Measurements from ENCODE around the gene ING4.
"Not testable (repeated sequence)": the region's sequence is repeated elsewhere in the genome, so short reads cannot be mapped to it uniquely, and the experiment has no call there.

ING4 gene

DNA sequence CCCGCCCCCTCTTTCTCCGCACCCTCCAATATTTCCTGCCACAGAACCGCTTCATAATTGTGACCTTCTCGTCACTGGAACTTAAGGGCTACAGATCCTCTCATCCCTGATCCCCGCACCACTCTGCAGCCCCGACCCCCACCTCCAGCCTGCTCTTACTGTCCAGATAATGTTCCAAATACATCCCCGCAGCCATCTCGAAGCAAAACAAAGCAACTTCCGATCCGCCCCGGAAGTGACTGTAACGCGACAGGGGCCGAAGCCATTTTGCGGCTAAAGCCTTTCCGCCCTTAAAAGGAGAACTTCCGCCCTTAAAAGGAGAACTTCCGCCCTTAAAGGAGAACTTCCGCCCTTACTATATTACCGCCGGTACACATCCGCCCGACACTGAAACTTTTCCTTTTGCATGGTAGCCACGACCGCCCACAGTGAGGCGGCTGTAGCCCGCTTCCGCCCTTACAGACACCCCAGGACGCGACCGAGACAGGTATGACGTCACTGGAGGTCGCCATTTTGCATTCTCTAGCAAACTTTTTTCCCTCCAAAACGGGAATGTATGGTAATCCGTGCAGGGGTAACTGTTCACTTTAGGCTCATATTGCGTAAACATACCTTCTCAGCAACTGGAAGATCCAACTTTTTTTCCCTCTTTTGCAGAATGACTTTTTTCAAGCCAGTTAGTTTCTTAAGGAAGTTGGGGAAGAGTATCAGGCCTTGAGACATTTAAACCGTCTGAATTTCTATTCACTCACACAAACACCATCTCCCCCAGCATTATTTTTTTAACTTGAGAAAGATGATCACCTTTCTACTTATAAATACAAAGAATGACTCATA lies at the start of gene ING4:
ING4 (minus strand) TSS at position 214 of the 837 bp plus-strand sequence; CDS start at position 196, 18 bp downstream.
- peak; percentile 95 for DNase-seq

DNA sequence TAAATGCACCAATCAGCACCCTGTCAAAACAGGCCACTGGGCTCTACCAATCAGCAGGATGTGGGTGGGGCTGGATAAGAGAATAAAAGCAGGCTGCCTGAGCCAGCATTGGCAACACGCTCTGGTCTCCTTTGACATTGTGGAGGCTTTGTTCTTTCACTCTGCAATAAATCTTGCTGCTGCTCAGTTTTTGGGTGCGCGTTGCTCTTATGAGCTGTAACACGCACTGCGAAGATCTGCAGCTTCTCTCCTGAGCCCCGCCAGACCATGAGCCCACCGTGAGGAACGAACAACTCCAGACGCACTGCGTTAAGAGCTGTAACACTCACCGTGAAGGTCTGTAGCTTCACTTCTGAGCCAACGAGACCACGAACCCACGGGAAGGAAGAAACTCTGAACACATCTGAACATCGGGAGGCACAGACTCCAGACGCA lies 46.1 kb upstream of the ING4 start:
- no peak for DNase-seq

DNA sequence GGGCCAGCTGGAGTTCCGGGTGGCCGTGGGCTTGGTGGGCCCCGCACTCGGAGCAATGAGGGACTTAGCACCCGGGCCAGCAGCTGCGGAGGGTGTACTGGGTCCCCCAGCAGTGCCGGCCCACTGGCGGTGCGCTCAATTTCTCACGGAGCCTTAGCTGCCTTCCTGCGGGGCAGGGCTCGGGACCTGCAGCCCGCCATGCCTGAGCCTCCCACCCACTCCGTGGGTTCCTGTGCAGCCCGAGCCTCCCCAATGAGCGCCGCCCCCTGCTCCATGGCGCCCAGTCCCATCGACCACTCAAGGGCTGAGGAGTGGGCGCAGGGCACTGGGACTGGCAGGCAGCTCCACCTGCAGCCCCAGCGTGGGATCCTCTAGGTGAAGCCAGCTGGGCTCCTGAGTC lies 45.4 kb upstream of the ING4 start:
- DNase-seq: not testable (repeated sequence)

DNA sequence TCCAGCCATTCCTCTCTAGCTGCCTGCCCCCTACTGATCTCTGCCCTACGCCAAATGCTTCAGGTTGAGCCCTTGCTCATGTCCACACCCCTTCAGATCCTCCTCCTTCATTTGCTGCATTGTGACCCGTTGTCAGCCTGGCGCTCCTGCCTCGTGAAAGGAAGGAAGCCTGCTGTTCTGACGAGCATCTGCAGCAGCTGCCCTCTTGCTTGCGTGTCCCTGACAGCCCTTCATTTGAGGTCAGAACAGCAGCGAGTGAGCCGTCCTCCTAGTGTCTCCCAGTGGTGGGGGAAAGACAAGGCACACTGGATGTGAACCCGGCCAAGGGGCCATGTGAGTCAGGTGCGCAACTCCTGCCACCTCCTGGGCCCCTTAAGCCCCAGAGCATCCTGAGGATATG lies 40.7 kb upstream of the ING4 start:
- no peak for DNase-seq

DNA sequence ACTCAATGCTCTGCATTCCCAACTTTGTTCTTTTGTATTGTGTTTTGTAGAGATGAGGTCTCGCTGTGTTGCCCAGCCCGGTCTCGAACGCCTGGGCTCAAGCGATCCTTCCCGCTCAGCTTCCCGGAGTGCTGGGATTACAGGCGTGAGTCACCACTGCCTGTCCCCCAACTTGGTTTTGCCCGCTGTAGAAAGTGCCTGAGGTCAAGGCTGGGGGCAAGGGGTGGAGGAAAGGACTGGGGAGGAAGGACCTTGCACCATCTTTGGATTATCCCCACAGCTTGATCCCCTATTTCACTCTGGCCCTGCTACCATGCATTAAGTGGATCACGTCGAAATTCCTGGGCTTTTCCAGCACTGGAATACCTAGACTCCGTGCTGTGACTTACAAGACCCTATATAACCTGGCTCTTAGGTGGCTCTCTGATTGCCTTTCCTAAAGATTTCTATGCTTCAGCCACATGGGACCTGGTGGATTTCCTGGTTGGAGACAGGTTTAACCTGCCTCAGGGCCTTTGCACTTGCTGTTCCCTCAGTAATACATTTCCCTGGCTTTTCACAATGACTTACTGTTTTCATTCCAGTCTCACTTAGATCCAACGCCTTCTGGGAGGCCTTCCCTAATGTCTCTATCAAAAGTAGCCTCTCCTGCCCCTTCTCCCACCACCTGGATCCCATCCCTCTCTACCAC lies 38.3 kb upstream of the ING4 start:
- DNase-seq: no peak

DNA sequence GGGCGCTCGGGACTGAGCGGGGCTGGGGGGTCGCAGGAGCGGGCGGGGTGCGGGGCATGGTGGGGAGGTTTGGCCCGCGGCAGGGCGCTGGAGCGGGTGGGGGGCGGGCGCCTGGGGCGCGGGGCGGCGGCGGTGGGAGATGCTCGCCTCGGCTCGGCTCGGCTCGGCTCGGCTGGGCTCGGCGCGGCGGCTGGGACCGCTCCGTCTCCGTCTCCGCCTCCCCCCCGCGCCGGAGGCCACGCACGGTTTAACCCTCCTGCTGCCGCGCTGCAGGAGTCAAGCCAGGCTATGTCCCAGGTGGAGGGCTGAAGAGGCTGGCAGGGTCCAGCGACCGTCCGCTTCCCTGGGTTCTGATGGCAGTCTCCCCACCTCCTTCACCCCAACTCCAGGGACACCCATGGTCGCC lies 37.7 kb upstream of the ING4 start, which contains the start of gene PIANP:
PIANP (minus strand) TSS at position 170 of the 406 bp plus-strand sequence. CDS start 2,754 bp downstream, outside the sequence.
- no peak for DNase-seq

DNA sequence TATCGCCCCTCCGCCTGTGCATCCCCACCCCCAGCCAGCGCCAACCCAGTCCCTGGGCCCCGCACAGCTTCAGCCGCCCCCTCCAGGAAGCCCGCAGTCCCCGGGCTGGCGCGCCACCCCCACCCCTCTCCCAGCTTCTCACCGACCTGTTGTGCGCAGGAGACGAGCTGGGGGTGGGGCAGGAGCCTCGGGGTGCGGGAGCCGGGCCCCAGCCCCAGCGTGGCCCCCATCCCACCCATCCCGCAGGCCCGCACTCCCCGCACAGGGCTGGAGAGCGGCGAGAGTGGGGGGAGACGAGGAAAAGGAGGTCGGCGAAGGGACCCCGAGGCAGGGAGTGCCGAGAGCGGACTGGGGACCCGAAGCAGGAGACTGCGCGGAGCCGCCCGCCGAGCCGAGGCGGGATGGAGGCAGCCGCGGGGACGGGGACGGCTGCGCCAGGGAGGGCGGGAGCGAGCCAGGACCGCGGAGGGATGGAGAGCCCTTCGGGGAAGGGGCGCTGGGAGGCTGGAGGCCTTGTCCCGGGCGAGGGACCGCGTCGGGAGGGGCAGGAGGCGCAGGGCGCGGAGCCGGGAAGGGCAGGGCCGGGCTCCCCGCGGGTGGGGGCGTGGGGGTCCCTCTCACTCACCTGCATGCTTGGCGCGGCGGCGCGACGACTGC lies 37.2 kb upstream of the ING4 start:
- DNase-seq: peak; percentile 9

DNA sequence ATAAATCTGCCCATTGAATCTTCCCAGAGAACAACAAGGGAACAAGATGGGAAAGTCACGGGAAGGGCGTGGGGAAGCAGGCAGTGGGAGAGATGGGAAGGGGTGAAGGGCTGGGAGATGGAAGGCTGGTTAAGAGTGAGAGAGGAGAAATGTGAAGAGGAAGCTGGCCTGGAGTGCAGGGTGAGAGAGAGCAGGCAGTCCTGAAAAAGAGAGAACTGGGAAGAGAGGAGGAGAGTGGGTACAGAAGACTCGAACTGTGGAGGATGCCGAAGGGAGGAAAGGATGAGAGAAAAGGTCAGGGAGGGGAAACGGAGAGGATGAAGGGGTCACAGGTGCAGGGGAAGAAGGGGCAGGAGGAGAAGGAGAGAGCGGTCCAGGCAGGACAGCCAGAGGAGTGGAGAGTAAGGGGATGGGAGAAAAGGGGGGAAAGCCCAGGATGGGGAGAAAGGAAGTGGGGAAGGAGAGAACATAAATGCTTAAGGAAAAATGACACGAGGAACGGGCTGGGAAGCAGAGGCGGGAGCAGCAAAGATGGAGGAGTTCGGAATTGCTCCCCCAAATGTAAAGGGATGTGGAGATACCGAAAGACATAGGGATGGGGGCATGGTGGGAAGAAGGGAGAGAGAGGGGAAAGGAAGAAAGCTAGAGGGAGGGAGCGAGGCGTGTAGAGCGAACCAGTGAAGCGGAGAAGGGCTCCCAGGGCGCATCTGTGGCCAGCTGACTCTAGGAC lies 36.5 kb upstream of the ING4 start:
- DNase-seq: no peak

DNA sequence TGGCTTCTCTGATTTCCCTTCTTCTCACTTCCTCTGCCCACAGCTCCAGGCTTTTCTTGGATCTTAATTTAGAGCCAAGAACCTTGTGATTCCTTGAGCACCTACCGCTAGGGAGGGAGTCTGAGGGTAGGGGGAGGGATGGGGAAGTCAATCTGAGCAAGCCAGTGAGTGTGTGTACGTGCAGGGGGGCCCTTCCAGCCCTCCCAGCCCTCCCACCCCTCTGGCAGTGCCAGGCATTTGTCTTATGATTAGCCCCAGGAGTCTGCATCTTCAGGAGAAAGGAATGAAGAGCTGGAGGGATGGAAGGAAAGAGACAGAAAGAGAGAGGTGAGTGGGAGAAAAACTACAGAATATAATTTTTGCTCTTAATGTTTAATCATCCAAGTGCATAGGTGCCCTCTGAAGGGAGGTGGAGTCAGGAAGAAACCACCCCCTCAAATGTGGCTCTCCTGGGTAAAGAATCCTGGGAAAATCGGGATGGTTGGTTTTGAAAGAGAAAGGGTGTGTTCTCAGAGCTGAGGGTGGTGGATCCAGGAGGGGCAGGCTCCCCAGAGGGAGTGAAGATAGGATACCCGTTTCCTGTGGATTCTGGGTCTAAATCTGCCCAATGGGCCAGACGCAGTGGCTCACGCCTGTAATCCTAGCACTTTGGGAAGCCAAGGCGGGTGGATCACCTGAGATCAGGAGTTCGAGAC lies 35.6 kb upstream of the ING4 start:
- no peak for DNase-seq

DNA sequence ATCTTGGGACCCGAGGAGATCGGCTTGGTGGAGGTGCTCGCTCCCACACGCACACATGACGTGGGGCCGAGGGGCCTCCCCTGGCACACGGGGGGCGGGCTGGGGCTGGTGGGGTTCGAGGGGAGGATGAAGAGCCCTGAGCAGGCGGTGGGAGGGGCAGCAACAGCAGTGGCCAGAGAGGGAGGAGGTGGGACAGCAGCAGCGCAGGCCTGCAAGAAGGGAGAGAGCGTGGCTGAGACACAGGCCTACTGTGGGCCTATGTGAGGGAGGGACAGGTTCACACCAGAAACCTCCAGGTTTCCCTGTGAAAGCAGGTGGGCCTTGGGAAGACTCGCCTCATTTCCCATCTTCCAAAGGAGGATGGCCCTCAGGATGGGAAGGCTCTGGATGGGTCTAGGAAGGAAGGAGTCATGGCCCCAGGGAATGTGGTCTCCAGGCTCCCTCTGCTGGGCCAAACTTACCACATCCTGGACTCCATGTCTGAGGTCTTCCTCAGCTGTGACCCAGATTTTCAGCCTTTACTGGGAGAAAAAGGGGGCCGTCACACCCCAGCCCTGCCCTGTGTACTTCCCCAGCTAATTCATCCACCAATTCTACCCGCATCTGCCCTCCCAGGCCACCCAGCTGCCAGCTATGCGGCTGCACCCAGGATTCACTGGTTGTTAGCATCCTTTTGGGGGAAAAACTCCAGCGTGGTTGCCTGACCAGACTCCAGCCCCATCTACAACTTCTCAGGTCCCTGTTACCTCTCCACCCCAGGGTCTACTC lies 34.8 kb upstream of the ING4 start:
- DNase-seq: no peak

DNA sequence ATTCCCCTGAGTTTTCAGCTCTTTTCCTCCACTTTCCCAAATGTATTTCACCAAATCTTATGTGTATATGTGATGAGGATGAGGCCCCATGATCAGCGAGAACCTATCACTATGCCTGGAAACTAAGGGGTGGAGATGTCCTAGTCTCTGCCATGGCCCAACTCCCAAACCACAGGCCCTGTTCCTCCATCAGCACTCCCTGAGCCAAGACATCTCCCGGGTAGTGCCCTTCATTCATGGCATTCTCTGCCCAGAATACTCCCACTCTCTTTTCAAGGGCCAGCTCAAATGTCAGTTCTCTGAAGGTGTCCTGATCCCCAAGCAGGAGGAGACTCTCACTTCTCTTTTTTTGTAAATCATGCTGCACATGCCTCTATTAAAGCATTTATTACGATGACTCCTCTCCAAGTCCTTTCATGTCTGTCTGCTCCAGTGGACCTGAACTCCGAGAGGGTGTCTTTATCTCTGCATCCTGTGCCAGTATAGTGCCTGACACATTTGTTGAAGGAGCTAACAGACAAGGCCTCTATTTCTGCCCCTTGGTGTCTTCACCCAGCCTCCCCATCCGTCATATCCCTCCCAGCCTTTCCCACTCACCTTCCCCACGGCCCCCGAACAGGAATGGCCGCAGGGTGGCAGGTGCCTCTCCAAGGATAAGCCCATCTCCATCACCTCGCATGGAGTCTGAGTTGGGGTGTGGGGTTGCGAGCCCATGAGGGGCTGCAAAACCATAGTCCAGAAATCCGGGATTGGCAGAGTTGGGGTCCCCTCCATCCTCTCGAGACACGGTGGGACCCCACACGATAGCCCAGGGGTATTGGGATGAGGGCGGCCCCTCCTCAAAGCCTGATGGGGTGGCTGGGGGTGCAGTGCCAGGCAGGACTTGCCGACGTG lies 34.0 kb upstream of the ING4 start:
- DNase-seq: no peak

DNA sequence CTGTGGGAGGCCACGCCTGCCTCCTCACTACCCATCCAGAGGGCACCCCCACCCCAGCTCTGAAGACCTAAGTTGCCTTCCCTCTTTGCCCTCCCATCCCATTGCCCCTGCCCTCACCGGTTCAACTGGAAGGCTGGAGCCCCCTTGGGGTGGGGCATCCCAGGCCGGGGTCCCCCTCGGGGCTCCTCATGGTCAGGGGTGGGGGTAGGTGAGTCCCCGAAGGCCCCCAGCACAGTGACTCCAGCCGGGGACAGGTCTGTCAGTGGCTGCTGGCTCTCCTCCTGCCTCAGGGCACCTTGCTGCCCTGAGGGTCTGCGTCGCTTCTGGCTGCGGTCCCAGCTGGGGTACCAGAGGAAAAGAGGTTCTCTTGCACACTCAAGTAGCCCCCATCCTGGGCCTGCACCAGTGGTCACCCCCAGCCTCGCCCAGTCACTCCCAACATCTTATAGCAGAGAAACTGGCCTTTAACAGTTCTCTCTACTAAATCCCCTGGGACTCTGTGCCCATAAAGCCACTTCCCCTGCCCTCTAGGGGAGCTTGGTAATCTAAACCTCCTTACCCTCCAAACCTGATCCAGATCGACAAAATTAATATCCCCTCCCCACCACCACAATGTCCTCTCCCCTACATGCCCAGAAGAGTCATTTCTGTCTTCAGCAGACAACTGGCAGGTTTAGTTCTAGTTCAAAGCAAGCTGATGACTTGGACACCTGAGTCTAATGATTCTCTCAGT lies 32.6 kb upstream of the ING4 start:
- DNase-seq: no peak

DNA sequence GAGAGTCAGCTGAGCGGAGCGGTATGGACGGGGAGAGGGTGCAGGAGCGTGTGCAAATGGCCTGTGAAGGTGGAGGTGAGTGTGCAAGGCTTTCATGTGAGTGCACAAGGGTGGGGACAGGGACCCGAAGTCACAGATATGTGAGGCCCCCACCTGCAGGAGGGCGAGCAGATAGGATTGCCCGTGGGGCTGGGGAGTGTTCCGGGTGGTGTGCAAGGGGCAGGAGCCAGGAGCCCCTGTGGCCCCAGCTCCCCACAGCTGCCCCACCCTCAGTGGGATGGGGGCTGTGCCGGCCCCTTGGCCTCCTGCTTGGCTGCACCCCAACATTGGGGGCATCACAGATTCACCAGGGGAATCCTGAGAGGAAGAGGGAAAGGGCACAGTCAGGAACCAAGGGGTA lies 31.8 kb upstream of the ING4 start:
- no peak for DNase-seq

DNA sequence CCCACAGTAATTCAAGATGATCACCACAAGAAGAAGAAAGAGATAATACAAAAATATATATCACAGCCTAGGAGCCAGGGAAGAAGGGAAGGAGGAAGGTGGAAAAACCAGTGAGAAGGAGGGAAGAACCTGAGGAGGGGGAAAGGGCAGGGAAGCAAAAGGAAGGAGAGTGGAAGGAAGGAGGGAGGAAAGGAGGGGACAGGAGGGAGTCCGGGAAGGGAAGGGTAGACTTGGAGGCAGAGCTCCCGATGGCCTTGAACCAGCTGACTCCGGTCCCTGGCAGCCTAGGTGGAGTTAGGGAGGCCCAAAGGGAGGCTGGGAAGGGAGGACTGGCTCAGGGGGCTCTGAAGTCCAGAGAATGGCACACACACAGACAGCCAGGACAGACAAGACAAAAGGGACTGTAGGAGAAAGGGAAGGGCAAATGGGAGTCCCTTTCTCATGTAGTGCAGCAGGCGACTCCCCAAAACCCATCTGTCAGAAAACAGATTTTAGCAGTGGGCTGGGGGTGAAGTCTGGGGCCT lies 31.0 kb upstream of the ING4 start:
- no peak for DNase-seq

DNA sequence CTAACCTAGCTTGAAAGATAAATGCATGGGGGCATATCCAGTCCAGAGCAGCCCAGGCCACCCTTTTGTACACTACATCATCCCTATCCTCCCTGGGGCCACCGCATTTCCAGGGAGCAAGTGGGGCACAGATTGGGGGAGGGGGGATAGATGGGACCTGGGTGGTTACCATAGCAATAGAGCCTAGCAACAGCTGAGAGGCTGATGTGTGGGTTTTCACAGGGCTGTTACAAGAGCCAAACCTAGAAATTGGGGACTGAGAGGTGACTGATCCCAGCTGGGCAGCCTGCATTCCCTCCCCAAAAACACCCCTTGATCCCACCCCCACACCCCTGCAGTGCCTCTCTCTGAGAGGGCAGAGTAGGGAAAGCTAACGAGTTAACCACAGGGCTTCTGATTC lies 30.0 kb upstream of the ING4 start:
- DNase-seq: no peak

DNA sequence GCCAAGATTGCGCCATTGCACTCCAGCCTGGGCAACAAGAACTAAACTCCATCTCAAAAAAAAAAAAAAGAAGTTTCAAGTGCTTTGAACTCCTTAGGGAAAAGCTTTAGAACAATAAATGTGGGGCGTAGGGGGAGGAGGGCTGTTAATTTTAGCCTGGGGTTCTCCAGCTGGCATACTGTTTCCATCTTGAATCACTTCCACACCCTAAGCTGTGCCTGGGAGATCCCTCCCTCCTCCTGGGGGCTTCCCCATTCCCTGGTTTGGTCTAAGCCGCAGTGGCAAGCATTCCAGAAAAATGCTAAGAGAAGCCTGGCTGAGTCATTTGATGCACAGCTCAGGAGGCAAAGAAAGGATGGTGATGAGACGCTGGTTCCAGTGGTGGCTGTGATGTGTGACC lies 28.6 kb upstream of the ING4 start:
- no peak for DNase-seq

DNA sequence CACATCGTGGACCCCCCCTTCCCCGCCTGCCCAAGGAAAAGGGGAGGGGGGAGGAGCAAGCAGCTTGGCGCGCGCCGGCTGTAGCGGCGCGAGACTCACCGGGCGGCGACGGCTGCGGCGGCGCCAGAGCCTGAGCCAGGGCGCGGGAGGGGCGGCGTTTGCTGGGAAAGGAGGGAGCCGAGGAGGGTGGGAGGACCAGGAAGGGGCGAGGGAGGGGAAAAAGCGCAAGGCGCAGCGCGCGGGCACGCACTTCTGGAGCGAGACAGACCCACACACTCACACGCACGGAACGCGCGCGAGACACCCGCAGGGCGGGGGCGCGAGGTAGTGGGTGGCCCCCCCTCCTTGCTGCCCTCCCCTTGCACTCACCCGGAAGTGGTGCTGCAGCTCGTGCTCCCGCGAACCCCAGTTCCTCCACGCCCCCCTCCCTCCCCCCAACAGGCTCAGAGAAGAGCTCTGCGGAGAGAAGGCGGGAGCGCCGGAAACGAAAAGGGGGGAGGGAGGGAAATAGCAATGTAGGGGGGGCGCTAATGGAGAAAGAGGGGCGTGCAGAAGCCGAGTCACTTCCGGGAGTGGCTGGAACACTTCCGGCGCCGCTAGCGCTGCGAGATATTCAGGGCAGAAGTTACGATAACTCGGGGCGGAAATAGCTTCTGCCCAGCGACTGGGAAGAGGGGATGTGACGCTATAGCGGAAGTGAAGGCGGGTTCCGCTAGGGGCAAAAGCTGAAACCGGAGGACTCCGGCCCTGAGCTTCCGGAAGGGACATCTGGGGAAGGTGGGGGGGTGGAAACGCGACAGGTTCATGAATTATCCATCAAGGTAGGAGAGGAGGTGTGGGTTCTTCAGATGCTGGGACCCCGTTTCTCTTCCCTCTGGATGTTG lies 26.3 kb upstream of the ING4 start, which contains the start of gene ZNF384:
ZNF384 (minus strand) TSS at position 377 of the 884 bp plus-strand sequence. CDS start 9,855 bp downstream, outside the sequence.
- DNase-seq: peak; percentile 92

DNA sequence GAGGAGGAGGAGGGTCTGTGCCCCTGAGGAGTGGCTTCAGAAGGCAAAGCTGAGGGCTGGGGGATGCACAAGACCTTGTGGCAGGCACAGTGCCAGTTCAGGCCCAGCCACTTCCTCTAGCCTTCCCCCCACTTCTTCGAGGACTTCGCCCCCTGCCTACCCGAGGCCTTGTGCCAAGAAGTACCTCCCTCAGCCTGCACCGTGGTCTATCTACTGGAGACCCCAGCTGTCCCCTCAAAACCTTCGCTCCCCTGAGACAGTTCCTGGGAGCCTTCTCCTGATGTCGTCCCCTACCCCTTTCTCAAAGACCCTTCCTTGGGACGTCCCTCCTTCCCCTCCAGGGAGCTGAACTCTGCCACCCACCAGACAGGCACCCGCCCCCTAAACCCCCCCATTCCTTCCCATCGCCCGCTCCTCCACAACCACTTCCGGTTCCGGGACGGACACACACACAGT lies 25.7 kb upstream of the ING4 start:
- no peak for DNase-seq
